ENCODE data around the gene RAB13. TPM values are rescaled to one million over a fixed set of nuclear protein-coding genes. Genes with fewer than 3 reads are reported as not detected.

RAB13 gene
- total RNA-seq, 4 donors from 2014 or later = 40.1 to 97.9 (median 64.1) TPM

DNA sequence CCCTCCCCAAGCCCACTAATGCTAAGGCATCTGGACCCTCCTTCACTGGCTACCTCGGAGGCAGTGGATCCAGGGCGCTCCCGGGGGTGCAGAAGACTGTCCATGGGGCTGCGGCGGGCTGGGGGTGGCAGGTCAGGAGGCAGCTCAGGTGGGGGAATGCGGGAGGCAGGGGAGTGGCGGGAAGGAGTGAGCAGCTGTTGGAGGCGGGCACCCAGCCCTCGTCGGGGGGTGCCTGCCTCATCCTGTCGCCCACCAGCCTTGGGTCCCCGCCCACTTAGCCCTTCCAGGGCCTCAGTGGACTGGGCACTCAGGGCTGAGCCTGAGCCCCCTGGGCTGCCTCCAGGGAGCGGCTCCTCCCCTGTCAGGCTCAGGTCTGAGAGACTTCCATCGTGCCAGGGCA, 52.7 kb downstream of the RAB13 start:
- TF ChIP-seq, protein P1, sequence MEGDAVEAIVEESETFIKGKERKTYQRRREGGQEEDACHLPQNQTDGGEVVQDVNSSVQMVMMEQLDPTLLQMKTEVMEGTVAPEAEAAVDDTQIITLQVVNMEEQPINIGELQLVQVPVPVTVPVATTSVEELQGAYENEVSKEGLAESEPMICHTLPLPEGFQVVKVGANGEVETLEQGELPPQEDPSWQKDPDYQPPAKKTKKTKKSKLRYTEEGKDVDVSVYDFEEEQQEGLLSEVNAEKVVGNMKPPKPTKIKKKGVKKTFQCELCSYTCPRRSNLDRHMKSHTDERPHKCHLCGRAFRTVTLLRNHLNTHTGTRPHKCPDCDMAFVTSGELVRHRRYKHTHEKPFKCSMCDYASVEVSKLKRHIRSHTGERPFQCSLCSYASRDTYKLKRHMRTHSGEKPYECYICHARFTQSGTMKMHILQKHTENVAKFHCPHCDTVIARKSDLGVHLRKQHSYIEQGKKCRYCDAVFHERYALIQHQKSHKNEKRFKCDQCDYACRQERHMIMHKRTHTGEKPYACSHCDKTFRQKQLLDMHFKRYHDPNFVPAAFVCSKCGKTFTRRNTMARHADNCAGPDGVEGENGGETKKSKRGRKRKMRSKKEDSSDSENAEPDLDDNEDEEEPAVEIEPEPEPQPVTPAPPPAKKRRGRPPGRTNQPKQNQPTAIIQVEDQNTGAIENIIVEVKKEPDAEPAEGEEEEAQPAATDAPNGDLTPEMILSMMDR (IDR thresholded peaks at IDR 0.05; ENCODE audit: low read depth) = no peak

DNA sequence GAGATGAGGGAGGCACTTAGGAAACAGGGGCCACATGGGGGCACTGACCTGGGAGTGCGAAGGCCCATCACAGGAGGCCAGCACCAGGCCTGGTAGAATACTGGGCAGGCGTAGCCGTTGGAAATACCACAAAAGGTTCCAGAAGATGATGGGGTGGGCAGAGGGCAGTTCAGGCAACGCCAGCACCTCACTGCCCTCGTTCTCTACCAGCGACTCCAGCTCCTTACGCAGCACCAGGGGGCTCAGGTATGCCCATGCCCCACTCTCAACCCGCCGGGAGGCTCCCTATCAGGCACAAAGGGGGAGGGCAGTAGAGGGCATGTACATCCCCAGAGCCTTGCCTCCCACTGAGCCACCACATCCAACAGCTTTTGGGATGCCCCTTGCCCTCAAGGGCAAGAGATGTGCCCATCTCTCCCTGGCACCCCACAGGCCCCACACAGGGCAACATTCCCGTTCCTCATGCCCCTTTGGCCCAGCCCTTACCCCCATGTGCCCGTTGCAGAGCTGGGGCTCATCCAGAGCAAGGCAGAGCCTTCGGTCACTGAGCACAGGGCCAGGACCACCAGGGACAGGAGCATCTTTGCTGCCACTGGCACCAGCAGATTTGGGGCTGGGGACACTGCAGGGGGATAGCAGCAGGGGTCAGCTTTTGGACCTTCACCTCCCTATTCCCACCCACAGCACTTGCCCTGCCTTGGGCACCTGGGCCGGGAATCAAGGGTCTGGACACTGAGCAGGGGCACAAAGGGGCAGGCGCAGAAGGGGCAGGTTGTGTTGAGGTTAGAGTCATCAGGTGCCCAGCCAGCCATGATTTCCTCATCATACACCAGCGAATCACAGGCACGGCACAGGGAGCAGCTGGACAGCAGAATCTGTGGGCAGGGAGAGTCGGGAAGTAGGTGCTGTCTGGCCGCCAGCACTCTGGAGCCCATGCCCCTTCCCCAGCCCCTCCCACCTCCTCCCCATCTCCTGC, 53.7 kb downstream of the RAB13 start:
- TF ChIP-seq, protein P1 (IDR thresholded peaks at IDR 0.05; ENCODE audit: low read depth) = no peak

Small RNA genes lying within 50 kb of the gene (small RNA-seq; reads per million reads assigned to genes)
- gene MIR6737 = not detected

Other genes with a start within 250 kb of the RAB13 start
- 100 to 1,000 TPM in 1 of 4 donors, 10 to 100 TPM in 3; 20.4 to 104 (median 46.0) TPM for gene SLC27A3, start 210.9 kb downstream of the RAB13 start, total RNA-seq
- 10 to 100 TPM; 14.3 to 22.3 (median 18.1) TPM for gene GATAD2B, start 63.4 kb downstream of the RAB13 start, total RNA-seq
- 10 to 100 TPM; 33.8 to 67.6 (median 43.6) TPM for gene DENND4B, start 39.6 kb downstream of the RAB13 start, total RNA-seq
- 10 to 100 TPM; 17.7 to 95.5 (median 18.0) TPM for gene CRTC2, start 27.7 kb downstream of the RAB13 start, total RNA-seq
- gene SLC39A1, start 22.8 kb downstream of the RAB13 start, total RNA-seq = 100 to 1,000 TPM in 1 of 4 donors, 10 to 100 TPM in 3; 44.3 to 113 (median 82.5) TPM
- gene CREB3L4, start 18.4 kb downstream of the RAB13 start, total RNA-seq = 10 to 100 TPM in 1 of 4 donors, 1 to 10 TPM in 3; 4.7 to 12.1 (median 8.7) TPM
- 100 to 1,000 TPM; 183 to 201 (median 198) TPM for gene JTB, start 8.7 kb downstream of the RAB13 start, total RNA-seq
- gene RPS27, start 4.4 kb upstream of the RAB13 start, total RNA-seq = 1,000 to 10,000 TPM; 1,809 to 3,638 (median 2,450) TPM
- under 1 TPM in 1 of 4 donors, not detected in 3; 0.22 TPM for gene NUP210L, start 168.7 kb upstream of the RAB13 start, total RNA-seq
- 100 to 1,000 TPM; 208 to 305 (median 294) TPM for gene TPM3, start 205.8 kb upstream of the RAB13 start, total RNA-seq
- gene CFAP141, start 220.0 kb upstream of the RAB13 start, total RNA-seq = not detected
- 10 to 100 TPM; 58.8 to 75.7 (median 64.7) TPM for gene UBAP2L, start 234.6 kb upstream of the RAB13 start, total RNA-seq

All from subcutaneous adipose tissue (tissue), 4 donors.